Measurements from ENCODE around the gene RAPGEFL1. TPM values are rescaled to one million over a fixed set of nuclear protein-coding genes. Genes with fewer than 3 reads are reported as not detected.

Gene RAPGEFL1
- total RNA-seq, 1 experiment from 2014 or later = 23.6 TPM

DNA sequence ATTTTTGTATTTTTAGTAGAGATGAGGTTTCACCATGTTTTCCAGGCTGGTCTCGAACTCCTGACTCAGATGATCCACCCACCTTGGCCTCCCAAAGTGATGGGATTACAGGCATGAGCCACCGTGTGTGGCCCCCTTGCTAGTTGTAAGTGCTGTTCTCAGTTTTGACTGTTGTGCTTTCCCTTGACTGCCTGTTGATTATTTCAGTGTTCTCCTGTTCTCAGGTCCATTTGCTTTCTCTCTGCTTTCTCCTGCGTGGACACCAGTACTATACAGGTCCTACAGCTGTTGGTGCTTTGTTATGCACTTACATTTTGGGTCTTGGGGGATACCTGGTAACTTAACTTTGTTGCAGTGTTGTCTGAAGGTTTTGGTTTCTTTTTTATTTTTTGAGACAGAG lies 28.7 kb upstream of the RAPGEFL1 start:
- no peaks in the 10 kb centered on the region for H3K4me1 ChIP-seq (ENCODE audit: insufficient read depth, low read length)
- no peak overlapping the region for H3K4me3 Mint-ChIP-seq
- no peaks in the 10 kb centered on the region for H3K23me2 ChIP-seq (ENCODE audit: insufficient read length, low read depth, low read length, poor library complexity, severe bottlenecking)
- no peaks in the 10 kb centered on the region; a peak in 1 of 5 replicates for H3K9me3 Mint-ChIP-seq
- no CpG with 5 or more reads among the region's 3 CpGs for WGBS (ENCODE audit: extremely low coverage, insufficient read length, low lambda C conversion rate)
- H3T11ph ChIP-seq (ENCODE audit: low read length) = no peak overlapping the region
- no peak overlapping the region for H2BK5ac ChIP-seq (ENCODE audit: insufficient read length, low read length)
- H2AK5ac ChIP-seq (ENCODE audit: insufficient read length, low read length) = no peak overlapping the region
- H3K56ac ChIP-seq (ENCODE audit: insufficient read length, low read depth, low read length) = no peak overlapping the region
- no peak overlapping the region for H2BK20ac ChIP-seq (ENCODE audit: low read depth, low read length, poor library complexity, severe bottlenecking)
- H2AFZ ChIP-seq (ENCODE audit: low read length) = no peak overlapping the region
- no peak overlapping the region for H3K4ac ChIP-seq (ENCODE audit: low read depth, low read length)
- DNase-seq = no peak
- no peaks in the 10 kb centered on the region for H4K20me1 ChIP-seq (ENCODE audit: control insufficient read depth, insufficient read depth, insufficient read length)
- H2BK15ac ChIP-seq (ENCODE audit: low read depth, low read length) = no peak overlapping the region
- no peak overlapping the region for H4K91ac ChIP-seq (ENCODE audit: insufficient read length, low read depth, low read length)
- peaks cover 0 to 2% of the 10 kb centered on the region in 2 experiments; a peak in 1 of 4 replicates for H3K4me1 Mint-ChIP-seq
- no peaks in the 10 kb centered on the region for H3K27me3 Mint-ChIP-seq (ENCODE audit: low read depth)
- peak overlapping the region in 1 of 3 experiments; percentile 78; a peak in 2 of 7 replicates for H3K27ac Mint-ChIP-seq
- H3K9ac ChIP-seq (ENCODE audit: extremely low read depth, insufficient read length, low read length) = no peak overlapping the region
- H3K14ac ChIP-seq (ENCODE audit: insufficient read depth, low read length) = no peak overlapping the region
- no peak overlapping the region for H4K5ac ChIP-seq (ENCODE audit: insufficient read length, low read depth, low read length)
- peaks cover 4% of the 10 kb centered on the region; the same call in 1 of the 2 replicates for H3K79me2 ChIP-seq (ENCODE audit: insufficient read depth, low read length)
- no peaks in the 10 kb centered on the region for H3K79me1 ChIP-seq (ENCODE audit: insufficient read depth, low read depth, low read length, poor library complexity, severe bottlenecking)
- TF ChIP-seq, protein P1, sequence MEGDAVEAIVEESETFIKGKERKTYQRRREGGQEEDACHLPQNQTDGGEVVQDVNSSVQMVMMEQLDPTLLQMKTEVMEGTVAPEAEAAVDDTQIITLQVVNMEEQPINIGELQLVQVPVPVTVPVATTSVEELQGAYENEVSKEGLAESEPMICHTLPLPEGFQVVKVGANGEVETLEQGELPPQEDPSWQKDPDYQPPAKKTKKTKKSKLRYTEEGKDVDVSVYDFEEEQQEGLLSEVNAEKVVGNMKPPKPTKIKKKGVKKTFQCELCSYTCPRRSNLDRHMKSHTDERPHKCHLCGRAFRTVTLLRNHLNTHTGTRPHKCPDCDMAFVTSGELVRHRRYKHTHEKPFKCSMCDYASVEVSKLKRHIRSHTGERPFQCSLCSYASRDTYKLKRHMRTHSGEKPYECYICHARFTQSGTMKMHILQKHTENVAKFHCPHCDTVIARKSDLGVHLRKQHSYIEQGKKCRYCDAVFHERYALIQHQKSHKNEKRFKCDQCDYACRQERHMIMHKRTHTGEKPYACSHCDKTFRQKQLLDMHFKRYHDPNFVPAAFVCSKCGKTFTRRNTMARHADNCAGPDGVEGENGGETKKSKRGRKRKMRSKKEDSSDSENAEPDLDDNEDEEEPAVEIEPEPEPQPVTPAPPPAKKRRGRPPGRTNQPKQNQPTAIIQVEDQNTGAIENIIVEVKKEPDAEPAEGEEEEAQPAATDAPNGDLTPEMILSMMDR (conservative IDR thresholded peaks at IDR 0.05) = no peak
- H4K8ac ChIP-seq (replicated peaks; ENCODE audit: insufficient read length, low read depth, low read length) = no peak overlapping the region
- no peak overlapping the region for H3K27ac ChIP-seq (ENCODE audit: insufficient read length, low read depth, low read length)
- no peak overlapping the region for H3K18ac ChIP-seq (ENCODE audit: insufficient read length, low read depth, low read length)
- no peak overlapping the region for H2BK120ac ChIP-seq (ENCODE audit: low read depth, low read length, poor library complexity, severe bottlenecking)
- H2BK12ac ChIP-seq (ENCODE audit: insufficient read length, low read depth, low read length) = no peak overlapping the region
- H3K4me2 ChIP-seq (ENCODE audit: insufficient read depth, insufficient read length, low read length) = no peak overlapping the region
- H3K36me3 Mint-ChIP-seq (ENCODE audit: insufficient read depth in 1 of 3, low read depth in 3 of 3) = peaks cover 44 to 72% (median 71%) of the 10 kb centered on the region in 3 experiments
- H3K23ac ChIP-seq (ENCODE audit: insufficient read length, low read depth, low read length) = no peak overlapping the region
- no peaks in the 10 kb centered on the region for H3K9me3 ChIP-seq (ENCODE audit: control insufficient read depth, low read depth, low read length)
- H3K27me3 ChIP-seq (ENCODE audit: insufficient read depth, low read length) = no peaks in the 10 kb centered on the region

Data from H9 (cell line).